Erythroblast (primary cell): ENCODE data around the gene WNT6.

Experiments used
- GATA1 ChIP-seq: IDR thresholded peaks from 2 replicates; pipeline ENCODE4 v1.6.1; 2011; ENCODE audit warnings: low read depth, mild to moderate bottlenecking, control low read depth, low read length, moderate library complexity
- POLR2A ChIP-seq: IDR thresholded peaks from 2 replicates; pipeline ENCODE4 v1.6.1; 2011; ENCODE audit warnings: mild to moderate bottlenecking, low read length

- TF ChIP-seq POLR2A = no peak
- TF ChIP-seq GATA1 = no peak
Measured at GRCh38 chr2:218815649-218816048, 44.0 kb upstream of the WNT6 start.
